Duodenal mucosa (tissue), 2 donors: ENCODE results near the gene LY6G5B.

ENCODE experiments used
- H3K27ac ChIP-seq: one replicate; pipeline ENCODE4 v1.7.0; 2013; ENCODE audit warnings: low read depth, low read length
- H3K27me3 ChIP-seq, 2 donors: one replicate each; pipeline ENCODE4 v1.7.0; 2013; ENCODE audit warnings: low read length in 2 of 2, control low read depth in 1 of 2; ENCODE audit not compliant: insufficient read depth in 2 of 2, control insufficient read depth in 1 of 2
- H3K36me3 ChIP-seq, 2 donors: one replicate each; pipeline ENCODE4 v1.7.0; 2013; ENCODE audit warnings: low read length in 2 of 2, control low read depth in 1 of 2; ENCODE audit not compliant: insufficient read depth in 2 of 2, control insufficient read depth in 1 of 2
- H3K4me1 ChIP-seq, 2 donors: one replicate each; pipeline ENCODE4 v1.7.0; 2013; ENCODE audit warnings: low read length in 2 of 2, control low read depth in 1 of 2; ENCODE audit not compliant: insufficient read depth in 2 of 2, control insufficient read depth in 1 of 2
- H3K4me3 ChIP-seq, 2 donors: one replicate each; pipeline ENCODE4 v1.7.0; 2013; ENCODE audit warnings: low read length in 2 of 2, low read depth in 1 of 2
- H3K9ac ChIP-seq, 2 donors: one replicate each; pipeline ENCODE4 v1.7.0; 2013; ENCODE audit warnings: low read length in 2 of 2, low read depth in 1 of 2
- H3K9me3 ChIP-seq, 2 donors: one replicate each; pipeline ENCODE4 v1.7.0; 2013; ENCODE audit warnings: low read length in 2 of 2, control low read depth in 1 of 2; ENCODE audit not compliant: control insufficient read depth in 1 of 2

Gene LY6G5B

DNA sequence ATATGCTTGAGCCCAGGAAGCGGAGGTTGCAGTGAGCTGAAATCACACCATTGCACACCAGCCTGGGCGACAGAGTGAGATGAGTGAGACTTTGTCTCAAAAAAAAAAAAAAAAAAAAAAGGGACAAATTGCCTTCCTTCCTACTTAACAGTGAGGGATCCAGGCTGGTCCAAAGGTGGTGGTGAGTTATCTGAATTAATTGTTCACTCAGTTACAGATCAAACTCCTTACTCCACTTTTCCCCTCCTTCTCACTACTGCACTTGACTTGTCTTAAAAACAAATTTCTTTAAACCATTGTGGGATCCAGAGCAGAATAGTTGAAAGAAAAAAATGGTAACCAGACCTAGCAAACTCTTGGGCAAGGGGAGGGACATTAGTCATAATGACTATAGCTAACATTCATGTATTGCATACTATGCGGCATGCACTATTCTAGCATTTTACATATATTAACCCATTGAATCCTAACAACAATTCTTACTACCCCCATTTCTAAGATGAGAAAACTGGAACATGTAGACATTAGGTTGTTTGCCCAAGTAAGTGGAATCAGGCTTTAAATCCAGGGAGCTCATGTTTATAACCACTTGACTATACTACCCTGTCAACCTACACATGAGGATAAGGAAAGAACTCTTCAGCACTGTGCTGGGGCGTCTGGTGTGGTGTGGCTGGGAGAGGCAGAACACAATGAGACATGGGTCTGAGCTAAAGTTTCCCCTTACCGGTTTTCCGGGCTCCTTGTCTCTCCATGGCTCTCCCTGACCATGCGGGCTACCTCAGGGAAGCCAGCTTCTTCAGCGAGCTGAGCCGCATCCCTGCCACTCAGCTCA, 6.4 kb upstream of the LY6G5B start:
- Histone ChIP-seq H3K36me3 (peaks cover 16 to 19% of the 10 kb centered on the region in 2 donors), H3K27me3 (no peaks in the 10 kb centered on the region), H3K9ac (peak overlapping the region; percentile 80 to 94), H3K4me1 (peaks cover 52 to 75% of the 10 kb centered on the region in 2 donors), H3K9me3 (no peaks in the 10 kb centered on the region), H3K4me3 (peak overlapping the region; percentile 89 to 92), H3K27ac (peak overlapping the region; percentile 97)

DNA sequence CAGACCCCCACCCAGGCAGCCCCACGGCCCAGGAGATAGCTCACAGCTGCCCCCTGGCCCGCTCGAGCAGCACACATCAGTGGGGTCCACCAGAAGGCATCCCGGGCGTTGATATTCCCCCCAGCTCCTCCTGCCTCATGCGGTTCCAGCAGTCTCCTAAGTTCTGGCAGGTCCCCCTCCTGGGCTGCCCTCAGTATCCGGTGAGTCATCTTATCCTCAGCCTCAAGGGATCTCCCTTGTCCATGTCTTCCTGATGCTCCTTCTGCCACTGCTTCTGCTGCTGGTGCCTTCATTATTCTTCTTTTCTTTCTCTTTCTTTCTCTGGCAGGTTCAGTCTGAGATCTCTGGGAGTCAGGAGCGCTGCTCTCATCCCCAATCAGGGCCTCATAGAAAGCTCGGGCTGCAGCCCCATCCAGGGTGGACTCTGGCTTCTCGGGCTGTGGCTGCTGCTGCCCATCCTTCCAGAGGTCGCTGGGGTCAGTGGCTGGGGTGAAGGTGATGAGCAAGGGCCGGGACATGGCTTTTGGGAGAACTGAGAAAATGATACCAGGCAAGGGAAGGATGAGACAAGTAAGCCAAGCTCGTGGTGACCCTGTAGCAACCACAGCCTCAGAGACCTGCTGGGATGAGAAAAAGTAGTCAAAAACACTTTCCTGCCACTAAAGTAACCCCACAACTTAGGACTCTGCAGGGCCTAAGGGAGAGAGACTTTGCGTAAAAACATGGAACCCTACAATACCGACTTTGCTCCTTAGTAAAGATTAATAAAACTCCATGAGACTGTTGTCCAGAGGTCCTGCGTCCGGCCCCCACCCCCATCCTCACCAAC, 5.6 kb upstream of the LY6G5B start:
- H3K36me3 ChIP-seq = peaks cover 24 to 27% of the 10 kb centered on the region in 2 donors
- H3K27ac ChIP-seq = peak overlapping the region; percentile 97
- H3K4me1 ChIP-seq = peaks cover 43 to 66% of the 10 kb centered on the region in 2 donors
- H3K9me3 ChIP-seq = no peaks in the 10 kb centered on the region
- no peaks in the 10 kb centered on the region for H3K27me3 ChIP-seq
- H3K9ac ChIP-seq = peak overlapping the region; percentile 80 to 94
- peak overlapping the region; percentile 89 to 92 for H3K4me3 ChIP-seq

DNA sequence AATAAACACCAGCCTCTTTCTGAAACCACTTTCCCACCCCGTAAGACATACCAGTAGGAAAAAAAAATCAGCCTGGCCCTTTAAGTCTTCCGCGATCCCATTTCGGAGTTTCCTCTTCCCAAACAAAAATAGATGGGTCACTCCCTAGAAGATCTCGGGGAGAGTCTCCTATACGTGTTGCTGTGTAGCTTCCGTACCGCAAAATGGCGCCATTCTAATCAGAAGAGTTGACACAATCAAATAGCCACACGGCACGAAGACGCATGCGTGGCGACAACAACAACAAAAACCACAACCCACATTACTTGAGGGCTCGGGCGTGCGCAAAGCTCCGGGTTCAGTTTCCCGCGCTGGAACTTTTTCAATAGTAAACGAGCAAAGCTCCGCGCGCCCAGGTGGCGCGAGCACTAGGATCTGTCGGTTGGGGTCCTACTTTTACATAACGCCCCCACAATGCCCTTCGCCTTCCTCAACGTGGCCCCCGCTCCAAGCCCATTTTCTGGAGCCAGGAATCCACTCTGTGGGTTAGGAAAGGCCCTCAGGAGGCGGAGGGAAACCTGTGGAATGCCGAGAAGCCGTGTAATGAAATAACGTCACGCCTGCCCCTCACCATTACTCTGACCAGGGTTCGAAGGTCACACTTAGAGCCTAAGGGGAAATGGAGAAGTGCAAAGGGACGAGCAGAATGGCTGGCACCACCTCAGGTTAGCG, 4.8 kb upstream of the LY6G5B start, which contains the start of gene GPANK1:
TSS of gene GPANK1 (minus strand) at position 208 of the 711 bp plus-strand sequence. CDS start 519 bp downstream, outside the sequence.
- Histone ChIP-seq H3K4me1 (peaks cover 39 to 58% of the 10 kb centered on the region in 2 donors), H3K9me3 (no peaks in the 10 kb centered on the region), H3K36me3 (peaks cover 31 to 35% of the 10 kb centered on the region in 2 donors)

DNA sequence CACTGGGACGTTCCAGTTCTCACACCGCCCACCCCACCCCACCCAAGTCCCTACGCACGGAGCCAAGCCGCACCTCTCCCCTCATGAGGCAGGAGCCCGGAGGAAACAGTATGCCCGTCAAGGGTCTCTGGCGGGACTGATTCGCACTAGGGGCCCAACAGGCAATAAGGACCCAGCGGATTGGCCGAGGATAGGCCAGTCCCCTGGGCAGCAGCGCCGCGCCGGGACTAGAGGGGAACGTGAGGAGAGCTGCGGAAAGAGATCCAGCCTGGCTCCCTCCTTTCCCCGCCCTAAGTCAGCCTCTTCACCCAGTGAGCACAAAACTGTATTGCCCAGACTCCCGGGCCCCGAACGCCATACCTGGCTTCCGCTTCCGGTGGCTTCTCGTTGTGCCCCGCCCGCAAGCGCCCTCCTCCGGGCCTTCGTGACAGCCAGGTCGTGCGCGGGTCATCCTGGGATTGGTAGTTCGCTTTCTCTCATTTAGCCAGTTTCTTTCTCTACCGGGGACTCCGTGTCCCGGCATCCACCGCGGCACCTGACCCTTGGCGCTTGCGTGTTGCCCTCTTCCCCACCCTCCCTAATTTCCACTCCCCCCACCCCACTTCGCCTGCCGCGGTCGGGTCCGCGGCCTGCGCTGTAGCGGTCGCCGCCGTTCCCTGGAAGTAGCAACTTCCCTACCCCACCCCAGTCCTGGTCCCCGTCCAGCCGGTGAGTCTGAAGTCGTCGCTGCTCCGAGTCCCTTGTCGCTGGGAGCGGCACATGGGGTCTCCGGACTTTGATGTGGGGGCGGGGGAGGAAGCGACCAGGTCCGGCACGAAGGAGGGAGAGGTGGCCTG, 4.1 kb upstream of the LY6G5B start, which contains the start of gene CSNK2B:
TSS of gene CSNK2B (plus strand) at position 580 of the 836 bp plus-strand sequence. CDS start 752 bp downstream, outside the sequence.
- Histone ChIP-seq H3K27ac (peak within 1 kb of the TSS; percentile 97), H3K4me3 (peak within 1 kb of the TSS; percentile 89 to 92), H3K4me1 (peaks cover 39 to 54% of the 10 kb centered on the region in 2 donors), H3K9me3 (no peaks in the 10 kb centered on the region), H3K9ac (peak within 1 kb of the TSS; percentile 92 to 94), H3K36me3 (peaks cover 37 to 42% of the 10 kb centered on the region in 2 donors), H3K27me3 (no peaks in the 10 kb centered on the region)

More for the DNA sequence above, 4.8 kb upstream of the LY6G5B start, which contains the start of gene GPANK1:
- peak within 1 kb of the TSS; percentile 80 to 94 for H3K9ac ChIP-seq
- H3K27me3 ChIP-seq = no peaks in the 10 kb centered on the region
- H3K27ac ChIP-seq = peak within 1 kb of the TSS; percentile 97
- peak within 1 kb of the TSS; percentile 89 to 92 for H3K4me3 ChIP-seq

DNA sequence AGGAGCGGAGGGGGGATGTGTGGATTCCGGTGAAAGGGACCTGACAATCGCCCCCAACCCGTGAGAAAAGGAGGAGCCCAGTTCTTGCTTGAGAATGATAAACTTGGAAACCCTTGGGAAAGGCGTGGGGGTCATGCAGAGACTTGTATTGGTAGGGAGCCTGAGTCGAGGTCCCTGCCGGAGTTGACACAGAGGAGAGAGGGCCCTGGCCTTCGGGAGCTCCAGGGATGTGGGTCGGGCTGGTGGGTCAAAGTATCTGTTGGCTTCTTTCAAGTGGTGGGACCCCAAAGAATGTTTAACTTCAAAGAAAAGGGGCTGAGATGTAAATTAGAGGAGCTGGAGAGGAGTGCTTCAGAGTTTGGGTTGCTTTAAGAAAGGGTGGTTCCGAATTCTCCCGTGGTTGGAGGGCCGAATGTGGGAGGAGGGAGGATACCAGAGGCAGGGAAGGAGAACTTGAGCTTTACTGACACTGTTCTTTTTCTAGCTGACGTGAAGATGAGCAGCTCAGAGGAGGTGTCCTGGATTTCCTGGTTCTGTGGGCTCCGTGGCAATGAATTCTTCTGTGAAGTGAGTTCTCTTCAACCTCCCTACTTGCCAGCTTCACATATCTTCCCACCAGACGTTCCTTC, 3.3 kb upstream of the LY6G5B start:
- peaks cover 34 to 48% of the 10 kb centered on the region in 2 donors for H3K4me1 ChIP-seq
- peak overlapping the region; percentile 77 for H3K27ac ChIP-seq
- peaks cover 45 to 50% of the 10 kb centered on the region in 2 donors for H3K36me3 ChIP-seq
- H3K9me3 ChIP-seq = no peaks in the 10 kb centered on the region
- peak overlapping the region; percentile 89 to 91 for H3K4me3 ChIP-seq
- peak overlapping the region; percentile 92 to 94 for H3K9ac ChIP-seq
- no peaks in the 10 kb centered on the region for H3K27me3 ChIP-seq

DNA sequence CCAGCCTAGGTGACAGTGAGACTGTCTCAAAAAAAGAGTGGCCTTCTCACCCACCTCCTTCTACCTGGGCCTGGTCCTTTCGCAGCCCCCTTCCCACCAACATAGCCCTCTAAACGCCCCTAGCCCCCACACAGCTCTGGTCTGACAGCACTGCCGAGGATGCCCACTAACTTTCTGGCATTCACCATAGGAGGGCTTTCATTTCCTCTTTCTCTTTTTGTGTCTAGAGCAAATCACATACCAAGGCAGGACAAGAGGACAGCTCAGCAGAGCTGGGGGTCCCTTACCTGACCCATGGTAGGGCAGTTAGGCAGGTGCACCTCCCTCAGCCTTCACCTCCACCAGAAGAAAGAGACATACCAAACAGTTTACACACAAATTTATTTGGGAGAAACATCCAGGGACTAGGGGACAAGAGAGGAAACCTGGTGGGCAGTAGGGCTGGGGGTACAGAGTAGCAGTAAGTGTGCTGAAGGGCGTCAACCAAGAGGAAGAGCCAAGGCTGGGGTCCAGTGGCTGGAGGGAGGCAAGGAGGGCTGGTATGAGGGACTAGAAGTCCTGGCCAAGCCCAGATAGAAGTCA, 6.6 kb downstream of the LY6G5B start:
- peaks cover 12 to 24% of the 10 kb centered on the region in 2 donors for H3K36me3 ChIP-seq
- peaks cover 6 to 7% of the 10 kb centered on the region in 2 donors for H3K4me1 ChIP-seq
- H3K27me3 ChIP-seq = no peaks in the 10 kb centered on the region
- H3K9ac ChIP-seq = no peak overlapping the region
- no peaks in the 10 kb centered on the region for H3K9me3 ChIP-seq
- no peak overlapping the region for H3K4me3 ChIP-seq
- H3K27ac ChIP-seq = no peak overlapping the region

DNA sequence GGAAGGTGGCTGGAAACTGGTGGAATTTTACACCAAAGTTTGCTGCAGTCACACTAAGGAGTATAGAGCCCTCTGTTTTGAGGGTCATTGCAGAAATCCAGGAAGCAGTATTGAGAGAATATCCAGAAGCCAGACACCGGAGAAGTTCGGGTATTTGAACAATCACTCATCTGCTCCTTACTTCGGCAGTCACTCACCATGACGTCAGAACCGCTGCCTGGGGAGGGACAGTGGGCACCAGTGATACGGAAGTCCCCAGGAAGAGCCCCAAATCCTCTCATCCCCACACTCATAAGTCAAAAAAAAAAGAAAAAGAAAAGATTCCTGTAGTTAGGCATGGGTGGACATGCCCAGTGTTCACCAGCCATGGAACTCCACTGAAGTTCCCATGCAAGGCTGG, 7.1 kb downstream of the LY6G5B start:
- Histone ChIP-seq H3K27ac (no peak overlapping the region), H3K27me3 (no peaks in the 10 kb centered on the region), H3K4me1 (peaks cover 10 to 11% of the 10 kb centered on the region in 2 donors), H3K9ac (no peak overlapping the region), H3K9me3 (no peaks in the 10 kb centered on the region), H3K4me3 (no peak overlapping the region), H3K36me3 (peaks cover 7 to 19% of the 10 kb centered on the region in 2 donors)

DNA sequence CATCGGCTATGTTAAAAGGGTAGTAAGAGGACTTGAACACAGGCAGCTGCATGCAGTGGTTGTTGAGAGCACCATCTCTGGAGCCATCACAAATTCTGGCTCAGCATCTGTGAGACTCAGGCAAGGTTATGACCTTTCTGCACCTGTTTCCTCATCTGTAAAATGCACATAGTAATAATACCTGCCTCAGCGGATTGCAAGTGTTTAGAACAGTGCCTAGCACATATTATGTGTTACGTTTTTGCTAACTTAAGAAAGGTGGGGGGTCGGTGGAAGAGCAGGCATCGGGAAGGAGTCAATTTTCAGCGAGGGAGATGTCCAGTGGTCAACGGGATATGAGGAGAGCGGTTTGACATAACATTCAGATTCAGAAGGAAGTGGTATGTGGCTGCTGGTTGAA, 8.2 kb downstream of the LY6G5B start:
- Histone ChIP-seq H3K27me3 (no peaks in the 10 kb centered on the region), H3K9me3 (no peaks in the 10 kb centered on the region), H3K27ac (no peak overlapping the region), H3K9ac (no peak overlapping the region), H3K36me3 (peaks cover 3 to 11% of the 10 kb centered on the region in 2 donors), H3K4me3 (no peak overlapping the region), H3K4me1 (peaks cover 10 to 11% of the 10 kb centered on the region in 2 donors)
